AG09309 (cell line): ENCODE measurements around the gene SETD2.
"Not testable (repeated sequence)": the region's sequence is repeated elsewhere in the genome, so short reads cannot be mapped to it uniquely, and the experiment has no call there.

Experiments used
- DNase-seq: peaks from one replicate; pipeline ENCODE4 v3.0.0-alpha.2; 2010; ENCODE audit warnings: low read depth
- H3K4me3 ChIP-seq: 2 replicates; pipeline ENCODE4 v1.5.1; 2011; ENCODE audit warnings: mild to moderate bottlenecking, low read depth, low read length, moderate library complexity; ENCODE audit not compliant: control insufficient read depth
- TF ChIP-seq, protein P1 (sequence below): IDR thresholded peaks from 2 replicates; pipeline ENCODE4 v1.5.1; 2011; ENCODE audit warnings: mild to moderate bottlenecking, low read depth, low read length, inconsistent platforms; ENCODE audit not compliant: insufficient read depth, control insufficient read depth; ENCODE audit errors: missing control alignments

Gene SETD2

DNA sequence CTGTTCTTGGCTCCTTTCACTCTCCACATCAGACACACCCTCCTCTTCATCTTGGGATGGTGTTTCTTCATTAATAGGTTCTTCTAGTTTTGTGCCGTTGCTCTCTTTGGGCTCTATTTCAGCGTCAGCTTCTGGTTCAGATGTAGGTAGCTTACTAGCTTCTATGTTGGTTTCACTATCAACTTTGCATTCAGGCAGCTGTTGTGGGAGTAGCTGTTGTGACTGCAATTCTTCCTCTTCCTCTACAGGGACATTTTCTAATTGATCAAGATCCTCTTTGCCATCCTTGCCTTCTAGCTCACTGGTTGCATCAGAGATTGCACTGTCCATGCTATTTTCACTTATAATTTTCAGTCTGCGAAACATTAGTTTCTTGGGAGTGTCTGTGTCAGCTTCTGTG is 80.1 kb downstream of the SETD2 start:
- no peak for DNase-seq
- no peak overlapping the region for H3K4me3 ChIP-seq
- TF ChIP-seq, protein P1, sequence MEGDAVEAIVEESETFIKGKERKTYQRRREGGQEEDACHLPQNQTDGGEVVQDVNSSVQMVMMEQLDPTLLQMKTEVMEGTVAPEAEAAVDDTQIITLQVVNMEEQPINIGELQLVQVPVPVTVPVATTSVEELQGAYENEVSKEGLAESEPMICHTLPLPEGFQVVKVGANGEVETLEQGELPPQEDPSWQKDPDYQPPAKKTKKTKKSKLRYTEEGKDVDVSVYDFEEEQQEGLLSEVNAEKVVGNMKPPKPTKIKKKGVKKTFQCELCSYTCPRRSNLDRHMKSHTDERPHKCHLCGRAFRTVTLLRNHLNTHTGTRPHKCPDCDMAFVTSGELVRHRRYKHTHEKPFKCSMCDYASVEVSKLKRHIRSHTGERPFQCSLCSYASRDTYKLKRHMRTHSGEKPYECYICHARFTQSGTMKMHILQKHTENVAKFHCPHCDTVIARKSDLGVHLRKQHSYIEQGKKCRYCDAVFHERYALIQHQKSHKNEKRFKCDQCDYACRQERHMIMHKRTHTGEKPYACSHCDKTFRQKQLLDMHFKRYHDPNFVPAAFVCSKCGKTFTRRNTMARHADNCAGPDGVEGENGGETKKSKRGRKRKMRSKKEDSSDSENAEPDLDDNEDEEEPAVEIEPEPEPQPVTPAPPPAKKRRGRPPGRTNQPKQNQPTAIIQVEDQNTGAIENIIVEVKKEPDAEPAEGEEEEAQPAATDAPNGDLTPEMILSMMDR: no peak

DNA sequence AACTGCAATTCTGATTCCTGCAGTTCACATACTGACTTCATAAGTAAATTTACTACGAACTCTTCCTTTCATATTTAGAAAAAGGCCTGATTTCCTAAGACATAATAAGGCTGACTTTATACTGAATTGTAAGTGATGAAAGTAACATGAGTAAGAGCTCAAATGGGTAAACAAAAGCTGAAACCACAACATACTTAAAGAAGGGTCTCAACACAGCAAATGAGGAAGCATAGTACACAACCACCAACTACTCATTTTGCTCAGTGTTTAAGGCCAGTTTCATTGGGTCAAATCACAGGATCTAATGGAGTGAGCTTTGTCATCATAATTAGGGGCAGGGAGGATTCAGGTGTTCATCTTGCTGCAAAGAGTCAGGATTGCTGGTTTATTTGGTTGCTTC is 81.4 kb downstream of the SETD2 start:
- no peak overlapping the region for H3K4me3 ChIP-seq
- peak; percentile 4 for DNase-seq
- TF ChIP-seq, protein P1: no peak

DNA sequence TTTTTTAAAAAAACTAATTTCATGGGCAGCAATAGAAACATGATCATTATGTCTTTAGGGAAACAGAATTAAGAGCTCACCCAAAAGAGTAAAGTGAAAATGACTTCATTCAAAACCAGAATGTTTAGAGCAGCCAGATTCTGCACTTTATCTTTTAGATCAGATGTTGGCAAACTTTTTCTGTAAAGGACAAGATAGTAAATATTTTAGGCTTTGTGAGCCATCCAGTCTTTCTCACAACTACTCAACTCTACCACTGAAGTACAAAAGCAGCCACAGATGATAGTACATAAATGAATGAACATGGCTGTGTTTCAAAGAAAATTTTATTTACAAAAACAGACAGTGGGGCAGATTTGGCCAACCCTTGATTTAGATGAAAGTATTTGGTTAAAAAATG is 84.5 kb downstream of the SETD2 start:
- H3K4me3 ChIP-seq: no peak overlapping the region
- TF ChIP-seq, protein P1: no peak
- DNase-seq: no peak

DNA sequence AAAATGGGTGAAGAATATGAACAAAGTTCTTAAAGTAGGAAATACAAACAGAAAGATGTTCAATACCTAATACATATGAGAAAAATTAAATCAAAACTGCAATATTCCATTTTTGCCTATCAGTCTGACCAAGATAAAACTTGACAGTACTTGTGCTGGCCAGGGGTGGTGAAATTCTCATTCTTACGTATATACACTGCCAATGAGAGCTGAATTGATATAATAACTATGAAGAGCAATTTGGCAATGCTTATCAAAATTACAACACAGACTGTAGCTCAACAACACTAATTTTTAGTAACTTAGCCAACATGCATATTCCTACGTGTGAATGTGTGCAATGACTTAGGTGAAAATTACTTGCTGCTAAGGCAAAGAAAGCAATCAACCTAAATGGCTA is 90.2 kb downstream of the SETD2 start:
- DNase-seq: no peak
- TF ChIP-seq, protein P1: no peak
- H3K4me3 ChIP-seq: no peak overlapping the region

DNA sequence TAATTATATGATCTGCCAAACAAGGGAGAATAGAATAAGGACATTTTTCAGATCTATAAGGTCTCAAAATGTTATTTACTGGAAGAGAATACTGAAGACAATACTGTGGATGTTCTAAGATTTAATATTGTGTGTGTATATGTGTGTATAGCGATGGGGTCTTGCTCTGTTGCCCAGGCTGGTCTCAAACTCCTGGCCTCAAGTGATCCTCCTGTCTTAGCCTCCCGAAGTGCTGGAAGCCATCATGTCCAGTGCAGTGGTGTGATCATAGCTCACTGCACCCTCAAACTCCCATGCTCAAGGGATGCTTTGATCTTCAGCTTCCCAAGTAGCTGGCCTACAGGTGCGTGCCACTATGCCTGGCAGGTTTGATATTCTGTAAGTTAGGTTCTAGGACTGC is 93.1 kb downstream of the SETD2 start:
- TF ChIP-seq, protein P1: no peak
- no peak overlapping the region for H3K4me3 ChIP-seq
- no peak for DNase-seq

DNA sequence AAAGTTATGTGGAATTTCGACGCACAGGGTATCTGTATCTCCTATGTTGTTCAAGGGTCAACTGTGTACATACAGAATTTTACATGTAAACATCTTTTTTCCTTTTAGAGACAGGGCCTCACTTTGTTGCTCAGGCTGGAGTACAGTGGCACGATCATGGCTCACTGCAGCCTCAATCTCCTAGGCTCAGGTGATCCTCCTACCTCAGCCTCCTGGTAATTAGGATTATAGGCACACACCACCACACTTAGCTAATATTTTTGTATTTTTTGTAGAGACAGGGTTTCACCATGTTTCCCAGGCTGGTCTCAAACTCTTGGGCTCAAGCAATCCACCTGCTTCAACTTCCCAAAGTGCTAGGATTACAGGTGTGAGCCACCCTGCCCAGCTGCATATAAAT is 97.7 kb downstream of the SETD2 start:
- not testable (repeated sequence) for DNase-seq

DNA sequence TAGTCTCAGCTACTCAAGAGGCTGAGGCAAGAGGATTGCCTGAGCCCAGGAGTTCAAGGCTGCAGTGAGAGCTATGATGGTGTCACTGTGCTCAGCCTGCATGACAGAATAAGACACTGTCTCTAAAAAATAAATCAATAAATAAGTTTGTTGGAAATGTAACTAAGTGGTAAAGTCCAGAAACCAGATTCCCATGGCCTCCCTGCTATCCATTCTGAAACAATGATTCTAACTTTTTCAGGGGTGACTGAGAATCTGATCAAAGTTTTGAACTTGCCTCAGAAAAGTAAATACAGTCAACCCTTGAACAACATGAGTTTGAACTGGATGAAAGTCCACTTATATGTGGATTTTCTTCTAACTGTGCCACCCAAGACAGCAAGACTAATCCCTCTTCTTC is 98.2 kb downstream of the SETD2 start:
- DNase-seq: no peak
- TF ChIP-seq, protein P1: no peak
- no peak overlapping the region for H3K4me3 ChIP-seq

More for the DNA sequence above, 97.7 kb downstream of the SETD2 start:
- not testable (repeated sequence) for H3K4me3 ChIP-seq
